Measurements from ENCODE around the gene ZNF552.
"Not testable (repeated sequence)": the region's sequence is repeated elsewhere in the genome, so short reads cannot be mapped to it uniquely, and the experiment has no call there.

The ZNF552 gene

GRCh38 chr19:57818378-57818777, 3.7 kb upstream of the ZNF552 start:
- H3K4me3 ChIP-seq (replicated peaks; ENCODE audit: low read depth, low read length), result no peak overlapping the region
- TF ChIP-seq CTCF (IDR thresholded peaks at IDR 0.05; ENCODE audit: low read depth, low read length, missing control alignments), result no peak
- DNase-seq (ENCODE audit: extremely low read depth, low read depth), result no peak

- TF ChIP-seq CTCF (IDR thresholded peaks at IDR 0.05; ENCODE audit: low read depth, low read length, missing control alignments), result no peak
- no peak overlapping the region for H3K4me3 ChIP-seq (replicated peaks; ENCODE audit: low read depth, low read length)
- no peak for DNase-seq (ENCODE audit: extremely low read depth, low read depth)
Measured at GRCh38 chr19:57817976-57818375, 3.3 kb upstream of the ZNF552 start.

GRCh38 chr19:57816652-57817051, 1.9 kb upstream of the ZNF552 start:
- no peak for DNase-seq (ENCODE audit: extremely low read depth, low read depth)
- no peak for TF ChIP-seq CTCF (IDR thresholded peaks at IDR 0.05; ENCODE audit: low read depth, low read length, missing control alignments)
- H3K4me3 ChIP-seq (replicated peaks; ENCODE audit: low read depth, low read length), result no peak overlapping the region

GRCh38 chr19:57815247-57816075, 748 bp upstream of the ZNF552 start:
- no peak for DNase-seq (ENCODE audit: extremely low read depth, low read depth)
- no peak overlapping the region for H3K4me3 ChIP-seq (replicated peaks; ENCODE audit: low read depth, low read length)
- no peak for TF ChIP-seq CTCF (IDR thresholded peaks at IDR 0.05; ENCODE audit: low read depth, low read length, missing control alignments)

GRCh38 chr19:57813919-57814504, 701 bp downstream of the ZNF552 start:
- no peak for TF ChIP-seq CTCF (IDR thresholded peaks at IDR 0.05; ENCODE audit: low read depth, low read length, missing control alignments)
- peak overlapping the region; percentile 98 for H3K4me3 ChIP-seq (replicated peaks; ENCODE audit: low read depth, low read length)
- no peak for DNase-seq (ENCODE audit: extremely low read depth, low read depth)

GRCh38 chr19:57812975-57813820, 1.5 kb downstream of the ZNF552 start:
- peak overlapping the region; percentile 98 for H3K4me3 ChIP-seq (replicated peaks; ENCODE audit: low read depth, low read length)
- DNase-seq (ENCODE audit: extremely low read depth, low read depth), result not testable (repeated sequence)

GRCh38 chr19:57812226-57812625, 2.5 kb downstream of the ZNF552 start:
- H3K4me3 ChIP-seq (replicated peaks; ENCODE audit: low read depth, low read length), result no peak overlapping the region
- DNase-seq (ENCODE audit: extremely low read depth, low read depth), result no peak
- TF ChIP-seq CTCF (IDR thresholded peaks at IDR 0.05; ENCODE audit: low read depth, low read length, missing control alignments), result no peak

- H3K4me3 ChIP-seq (replicated peaks; ENCODE audit: low read depth, low read length); DNase-seq (ENCODE audit: extremely low read depth, low read depth): not testable (repeated sequence)
Measured at GRCh38 chr19:57810410-57811295, 4.1 kb downstream of the ZNF552 start.

All from HFF-Myc (cell line).